ENCODE measurements around the gene RASGRP3. TPM values are rescaled to one million over a fixed set of nuclear protein-coding genes. Genes with fewer than 3 reads are reported as not detected.
"Not testable (repeated sequence)": the region's sequence is repeated elsewhere in the genome, so short reads cannot be mapped to it uniquely, and the experiment has no call there.

RASGRP3 gene
- total RNA-seq, 1 donor from 2014 or later: 0.94 TPM

DNA sequence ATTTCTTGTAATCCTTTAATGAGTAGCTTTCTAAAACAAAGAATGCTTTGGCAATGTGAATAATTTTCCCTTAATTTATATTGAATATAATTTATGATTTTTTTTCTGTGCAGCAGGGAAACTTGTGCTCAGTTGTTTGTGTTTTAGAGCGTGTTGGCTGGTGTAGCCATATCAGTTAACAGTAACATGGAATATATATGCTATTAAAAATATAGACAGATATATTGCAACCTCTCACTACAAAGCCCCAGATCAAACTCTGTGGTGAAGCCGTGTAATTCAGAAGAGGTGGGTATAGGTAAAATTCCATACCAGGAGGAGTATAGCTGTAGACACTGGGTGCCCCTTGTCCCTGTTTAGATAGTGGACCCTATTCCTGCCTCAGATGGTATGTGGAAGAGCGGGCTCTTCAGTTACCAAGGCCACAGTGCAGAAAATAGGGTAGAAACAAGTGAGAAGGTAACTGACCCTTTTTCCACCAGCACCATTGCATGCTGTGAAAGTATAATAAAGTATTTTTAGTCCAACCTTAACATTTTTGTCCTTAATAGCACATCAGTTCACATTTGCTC lies 18.1 kb upstream of the RASGRP3 start:
- peaks cover 5% of the 10 kb centered on the region for H3K9me3 Mint-ChIP-seq
- TF ChIP-seq, protein P1, sequence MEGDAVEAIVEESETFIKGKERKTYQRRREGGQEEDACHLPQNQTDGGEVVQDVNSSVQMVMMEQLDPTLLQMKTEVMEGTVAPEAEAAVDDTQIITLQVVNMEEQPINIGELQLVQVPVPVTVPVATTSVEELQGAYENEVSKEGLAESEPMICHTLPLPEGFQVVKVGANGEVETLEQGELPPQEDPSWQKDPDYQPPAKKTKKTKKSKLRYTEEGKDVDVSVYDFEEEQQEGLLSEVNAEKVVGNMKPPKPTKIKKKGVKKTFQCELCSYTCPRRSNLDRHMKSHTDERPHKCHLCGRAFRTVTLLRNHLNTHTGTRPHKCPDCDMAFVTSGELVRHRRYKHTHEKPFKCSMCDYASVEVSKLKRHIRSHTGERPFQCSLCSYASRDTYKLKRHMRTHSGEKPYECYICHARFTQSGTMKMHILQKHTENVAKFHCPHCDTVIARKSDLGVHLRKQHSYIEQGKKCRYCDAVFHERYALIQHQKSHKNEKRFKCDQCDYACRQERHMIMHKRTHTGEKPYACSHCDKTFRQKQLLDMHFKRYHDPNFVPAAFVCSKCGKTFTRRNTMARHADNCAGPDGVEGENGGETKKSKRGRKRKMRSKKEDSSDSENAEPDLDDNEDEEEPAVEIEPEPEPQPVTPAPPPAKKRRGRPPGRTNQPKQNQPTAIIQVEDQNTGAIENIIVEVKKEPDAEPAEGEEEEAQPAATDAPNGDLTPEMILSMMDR (conservative IDR thresholded peaks at IDR 0.05): no peak
- DNase-seq (ENCODE audit: extremely low spot score, unreplicated experiment): no peak
- no peaks in the 10 kb centered on the region for H3K36me3 Mint-ChIP-seq
- no peak overlapping the region for H3K4me3 Mint-ChIP-seq
- H3K27me3 Mint-ChIP-seq: no peaks in the 10 kb centered on the region
- H3K4me1 Mint-ChIP-seq (ENCODE audit: unreplicated experiment): peaks cover 4% of the 10 kb centered on the region
- H3K27ac Mint-ChIP-seq: no peak overlapping the region

DNA sequence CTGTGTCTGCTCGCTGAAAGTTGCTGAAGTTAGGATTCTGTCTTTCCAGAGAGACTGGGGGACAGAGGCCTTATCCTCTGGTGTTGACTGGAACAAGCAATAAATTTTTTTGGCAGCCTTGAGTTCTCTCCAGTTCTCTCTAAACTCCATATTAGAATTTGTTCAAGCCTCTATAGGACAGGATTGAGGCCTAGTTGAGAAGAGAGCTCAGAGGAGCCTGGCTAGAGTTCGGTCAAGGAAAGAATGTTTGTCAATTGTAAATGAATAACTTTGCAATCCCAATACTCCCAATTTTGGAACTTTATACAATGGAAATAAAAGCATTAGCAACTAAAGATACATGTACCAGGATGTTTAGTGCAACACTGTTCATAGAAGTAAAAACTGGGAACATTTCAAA lies 16.7 kb upstream of the RASGRP3 start:
- Mint-ChIP-seq H3K27ac (no peak overlapping the region), H3K9me3 (peaks cover 2% of the 10 kb centered on the region), H3K4me3 (no peak overlapping the region), H3K4me1 (ENCODE audit: unreplicated experiment) (peaks cover 4% of the 10 kb centered on the region), H3K27me3 (no peaks in the 10 kb centered on the region), H3K36me3 (no peaks in the 10 kb centered on the region)
- DNase-seq (ENCODE audit: extremely low spot score, unreplicated experiment): no peak
- TF ChIP-seq, protein P1 (conservative IDR thresholded peaks at IDR 0.05): no peak

DNA sequence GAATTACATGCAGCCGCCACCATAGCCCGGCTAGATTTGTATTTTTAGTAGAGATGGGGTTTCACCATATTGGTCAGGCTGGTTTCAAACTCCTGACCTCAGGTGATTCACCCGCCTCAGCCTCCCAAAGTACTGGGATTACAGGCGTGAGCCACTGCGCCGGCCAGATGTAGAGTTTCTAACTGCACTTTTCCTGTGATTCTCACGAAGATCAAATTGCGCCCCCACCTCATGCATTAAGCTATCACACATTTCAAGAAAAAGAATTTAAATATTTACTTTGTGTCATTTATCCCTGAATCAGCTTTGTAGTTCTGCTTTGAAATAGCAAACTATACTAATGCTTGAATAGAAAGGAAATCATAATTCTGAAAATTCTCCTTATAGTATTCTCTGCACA lies 13.9 kb upstream of the RASGRP3 start:
- H3K9me3 Mint-ChIP-seq; H3K4me1 Mint-ChIP-seq (ENCODE audit: unreplicated experiment); H3K36me3 Mint-ChIP-seq; DNase-seq (ENCODE audit: extremely low spot score, unreplicated experiment); H3K27ac Mint-ChIP-seq; H3K27me3 Mint-ChIP-seq; H3K4me3 Mint-ChIP-seq: not testable (repeated sequence)

DNA sequence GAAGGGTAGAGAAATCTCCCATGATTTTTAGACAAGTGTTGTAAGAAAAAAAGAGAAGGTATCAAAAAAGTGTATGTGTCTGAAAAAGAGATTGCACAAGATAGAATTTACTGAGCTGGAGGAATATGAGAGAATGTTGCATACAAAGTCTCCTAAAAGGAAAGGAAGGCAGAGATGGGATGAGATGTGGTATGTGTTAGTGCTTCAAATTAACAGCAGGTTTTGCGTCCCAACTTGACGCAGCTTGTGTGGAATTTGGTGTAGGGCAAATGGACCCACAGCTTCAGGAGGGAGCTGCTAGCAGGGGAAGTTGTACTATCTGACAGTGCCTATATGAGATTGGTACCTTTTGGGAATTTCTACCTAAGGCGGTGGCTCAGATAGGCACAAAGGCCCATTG lies 9.0 kb upstream of the RASGRP3 start:
- H3K4me3 Mint-ChIP-seq: no peak overlapping the region
- TF ChIP-seq, protein P1 (conservative IDR thresholded peaks at IDR 0.05): no peak
- DNase-seq (ENCODE audit: extremely low spot score, unreplicated experiment): no peak
- H3K36me3 Mint-ChIP-seq: no peaks in the 10 kb centered on the region
- no peaks in the 10 kb centered on the region for H3K27me3 Mint-ChIP-seq
- H3K27ac Mint-ChIP-seq: no peak overlapping the region
- no peaks in the 10 kb centered on the region for H3K4me1 Mint-ChIP-seq (ENCODE audit: unreplicated experiment)
- peaks cover 8% of the 10 kb centered on the region for H3K9me3 Mint-ChIP-seq

DNA sequence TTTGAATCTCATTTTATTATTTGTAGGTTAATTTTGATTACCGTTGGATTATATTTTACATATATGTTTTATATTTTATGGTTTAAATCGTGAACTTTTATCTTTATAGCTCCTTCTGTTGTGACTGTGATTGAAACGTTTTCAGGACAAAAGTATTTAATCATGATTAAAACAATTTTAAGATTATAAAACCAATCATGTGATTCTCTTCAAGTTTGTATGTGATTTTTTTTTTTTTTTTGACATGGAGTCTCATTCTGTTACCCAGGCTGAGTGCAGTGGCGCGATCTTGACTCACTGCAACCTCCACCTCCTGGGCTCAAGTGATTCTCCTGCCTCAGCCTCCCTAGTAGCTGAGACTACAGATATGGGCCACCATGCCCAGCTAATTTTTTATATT lies 7.2 kb upstream of the RASGRP3 start:
- no peak overlapping the region for H3K4me3 Mint-ChIP-seq
- no peaks in the 10 kb centered on the region for H3K4me1 Mint-ChIP-seq (ENCODE audit: unreplicated experiment)
- H3K27ac Mint-ChIP-seq: no peak overlapping the region
- DNase-seq (ENCODE audit: extremely low spot score, unreplicated experiment): no peak
- peaks cover 8% of the 10 kb centered on the region for H3K9me3 Mint-ChIP-seq
- no peaks in the 10 kb centered on the region for H3K36me3 Mint-ChIP-seq
- TF ChIP-seq, protein P1 (conservative IDR thresholded peaks at IDR 0.05): no peak
- no peaks in the 10 kb centered on the region for H3K27me3 Mint-ChIP-seq

DNA sequence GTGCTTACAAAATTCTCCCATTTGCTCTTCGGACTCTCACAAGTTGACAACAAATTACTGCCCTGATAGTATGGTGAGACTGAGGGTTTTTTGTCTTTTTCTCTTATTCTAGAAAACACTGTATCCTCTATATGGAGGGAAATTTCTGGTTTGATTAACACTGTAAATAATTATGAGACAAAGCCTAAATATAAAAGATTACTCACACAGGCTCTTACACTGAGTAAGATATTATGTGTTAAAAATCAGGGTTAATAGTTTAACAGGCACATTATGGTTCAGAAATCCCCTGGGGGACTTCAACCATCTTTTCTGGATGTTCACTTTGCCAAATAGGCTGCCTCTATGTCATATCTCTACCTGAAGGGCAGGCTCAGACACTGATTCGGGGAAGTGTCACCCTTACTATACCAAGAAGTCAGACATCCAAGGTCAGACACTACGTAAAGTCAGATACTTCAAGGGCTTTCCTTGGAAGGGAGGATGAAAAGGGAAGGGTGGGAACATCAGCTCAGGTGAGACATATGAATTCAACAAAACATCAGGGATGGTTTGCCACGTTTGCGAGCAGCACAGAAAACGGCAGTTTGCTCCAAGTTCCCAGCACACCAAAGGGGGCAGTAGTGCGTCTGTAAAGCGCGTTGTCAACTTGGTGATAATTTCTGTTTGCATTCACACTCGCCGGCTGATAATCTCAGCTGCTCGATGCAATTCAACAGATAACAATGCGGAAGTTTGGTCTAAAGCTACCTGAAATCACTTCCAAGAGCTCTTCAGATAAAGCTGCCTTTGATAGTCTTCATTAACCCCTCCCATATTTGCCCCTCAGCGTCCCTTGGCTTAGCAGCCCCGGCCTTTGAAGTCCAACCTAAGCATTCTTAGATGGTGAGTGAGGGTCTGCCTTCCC lies 972 bp upstream of the RASGRP3 start:
- H3K4me3 Mint-ChIP-seq: peak overlapping the region; percentile 90
- H3K27ac Mint-ChIP-seq: peak overlapping the region; percentile 95
- peak; percentile 76 for DNase-seq (ENCODE audit: extremely low spot score, unreplicated experiment)
- peaks cover 5% of the 10 kb centered on the region for H3K27me3 Mint-ChIP-seq
- TF ChIP-seq, protein P1 (conservative IDR thresholded peaks at IDR 0.05): peak; percentile 85
- peaks cover 18% of the 10 kb centered on the region for H3K4me1 Mint-ChIP-seq (ENCODE audit: unreplicated experiment)
- H3K9me3 Mint-ChIP-seq: no peaks in the 10 kb centered on the region
- H3K36me3 Mint-ChIP-seq: no peaks in the 10 kb centered on the region
